Upper lobe of left lung (tissue), 6 donors: ENCODE data around the gene ACTR3C. TPM values are rescaled to one million over a fixed set of nuclear protein-coding genes. Genes with fewer than 3 reads are reported as not detected.
A peak's percentile ranks its signal among the peaks of the same experiment; 100 is the strongest.
"Not testable (repeated sequence)": the region's sequence is repeated elsewhere in the genome, so short reads cannot be mapped to it uniquely, and the experiment has no call there.

Experiments used
- ATAC-seq, 2 donors: fragments of 200-7000 bp; cut with Tn5 transposase; one replicate each; pipeline ENCODE4 v1.9.1; 2022; ENCODE audit warnings: mild to moderate bottlenecking in 2 of 2, moderate library complexity in 2 of 2; ENCODE audit not compliant: low FRiP score in 2 of 2
- DNase-seq, 2 donors: peaks; one replicate each; pipeline ENCODE4 v3.0.0-alpha.2; 2019 to 2020
- H3K27ac ChIP-seq, 4 donors: fragments of 200-600 bp; sonication (generic); one replicate each; pipeline ENCODE4 v1.5.1; 2016 to 2019
- H3K27me3 ChIP-seq, 4 donors: fragments of 200-600 bp; sonication (generic); one replicate each; pipeline ENCODE4 v1.5.1; 2017 to 2019
- H3K36me3 ChIP-seq, 4 donors: fragments of 200-600 bp; sonication (generic); one replicate each; pipeline ENCODE4 v1.5.1; 2016 to 2019
- H3K4me1 ChIP-seq, 4 donors: fragments of 200-600 bp; sonication (generic); one replicate each; pipeline ENCODE4 v1.5.1; 2018 to 2019
- H3K4me3 ChIP-seq, 4 donors: fragments of 200-600 bp; sonication (generic); one replicate each; pipeline ENCODE4 v1.5.1; 2017 to 2019; ENCODE audit warnings: mild to moderate bottlenecking in 2 of 4, moderate library complexity in 1 of 4
- H3K9me3 ChIP-seq, 4 donors: fragments of 200-600 bp; sonication (generic); one replicate each; pipeline ENCODE4 v1.5.1; 2018 to 2019
- CTCF ChIP-seq, 6 experiments: fragments of 450-650 bp in 4 of 6; fragments of 200-600 bp in 2 of 6; sonication (generic) in 2 of 6; IDR thresholded peaks; one replicate each; pipeline ENCODE4 v1.5.1; 2016 to 2019; ENCODE audit warnings: antibody characterized with exemption in 6 of 6
- WGBS, 2 donors: methylation state at CpG; one replicate each; pipeline ENCODE4 v1.1.5; 2017 to 2018; 5-methylcytosine and 5-hydroxymethylcytosine counted together
- total RNA-seq, 6 donors: library from RNA; depleted of rRNA in 4 of 6; stranded (reverse); fragments of >200 nt in 4 of 6; gene quantifications; one replicate each; pipeline versions ENCODE4 v1.1.0 to v1.2.1, GENCODE V29; 2016 to 2021
- donor health status: DM: no; HTN: no; CAD: no; lungs with moderate emphysema.
- donor health status: DM: no; HTN: yes; CAD: no; lungs with severe emphysema.

Gene ACTR3C
- total RNA-seq, 6 donors from 2014 or later, result 12.1 to 123 (median 24.1) TPM

GRCh38 chr7:150296802-150297201 lies 26.5 kb downstream of the ACTR3C start:
- not testable (repeated sequence) for H3K36me3 ChIP-seq

GRCh38 chr7:150295614-150296013 lies 27.7 kb downstream of the ACTR3C start:
- ATAC-seq, result peak; percentile 56 to 82
- not testable (repeated sequence) for H3K27ac ChIP-seq, DNase-seq, H3K9me3 ChIP-seq, H3K4me1 ChIP-seq, H3K36me3 ChIP-seq, H3K27me3 ChIP-seq, H3K4me3 ChIP-seq
- 59% methylated on average over 3 of the region's 8 CpGs; no CpG with 5 or more reads in 1 of the 2 donors for WGBS, 2 donors

More at GRCh38 chr7:150296802-150297201, 26.5 kb downstream of the ACTR3C start:
- not testable (repeated sequence) for H3K27ac ChIP-seq, ATAC-seq, H3K4me3 ChIP-seq, H3K4me1 ChIP-seq, H3K27me3 ChIP-seq, H3K9me3 ChIP-seq, DNase-seq
- 79 to 82% methylated on average over 5 to 8 of the region's 10 CpGs for WGBS, 2 donors

- not testable (repeated sequence) for H3K4me3 ChIP-seq, DNase-seq, H3K27me3 ChIP-seq, H3K27ac ChIP-seq, H3K36me3 ChIP-seq, H3K9me3 ChIP-seq, H3K4me1 ChIP-seq
- WGBS, 2 donors, result 67 to 69% methylated on average over 8 of the region's 8 CpGs
- peak; percentile 14 to 45 for ATAC-seq
Measured at GRCh38 chr7:150295027-150295426, 28.3 kb downstream of the ACTR3C start.

GRCh38 chr7:150290317-150290716 lies 33.0 kb downstream of the ACTR3C start:
- not testable (repeated sequence) for DNase-seq, ATAC-seq, H3K9me3 ChIP-seq, H3K36me3 ChIP-seq, H3K27ac ChIP-seq, H3K4me3 ChIP-seq, H3K4me1 ChIP-seq, H3K27me3 ChIP-seq
- 60 to 75% methylated on average over 5 to 6 of the region's 6 CpGs for WGBS, 2 donors

GRCh38 chr7:150288816-150289215 lies 34.5 kb downstream of the ACTR3C start:
- H3K27ac ChIP-seq, H3K36me3 ChIP-seq, H3K27me3 ChIP-seq, H3K9me3 ChIP-seq, H3K4me3 ChIP-seq, DNase-seq, ATAC-seq, H3K4me1 ChIP-seq: not testable (repeated sequence)
- 83 to 94% methylated on average over 6 of the region's 6 CpGs for WGBS, 2 donors

GRCh38 chr7:150287815-150288214 lies 35.5 kb downstream of the ACTR3C start:
- ATAC-seq, H3K36me3 ChIP-seq: not testable (repeated sequence)
- 66 to 84% methylated on average over 7 of the region's 7 CpGs for WGBS, 2 donors

GRCh38 chr7:150285849-150286754 lies 37.2 kb downstream of the ACTR3C start:
- not testable (repeated sequence) for H3K9me3 ChIP-seq, H3K36me3 ChIP-seq, H3K27me3 ChIP-seq, H3K27ac ChIP-seq, H3K4me3 ChIP-seq, H3K4me1 ChIP-seq, DNase-seq
- peak; percentile 82 to 85 for ATAC-seq
- peak in 5 of 6 experiments; percentile 42 to 80 (median 59) for TF ChIP-seq CTCF (IDR thresholded peaks at IDR 0.05)
- WGBS, 2 donors, result 32 to 34% methylated on average over 15 of the region's 16 CpGs

More at GRCh38 chr7:150287815-150288214, 35.5 kb downstream of the ACTR3C start:
- not testable (repeated sequence) for DNase-seq, H3K27me3 ChIP-seq, H3K4me3 ChIP-seq, H3K4me1 ChIP-seq, H3K9me3 ChIP-seq, H3K27ac ChIP-seq

- ATAC-seq, H3K27ac ChIP-seq: not testable (repeated sequence)
- 89 to 97% methylated on average over 5 to 6 of the region's 6 CpGs for WGBS, 2 donors
Measured at GRCh38 chr7:150283608-150284007, 39.7 kb downstream of the ACTR3C start.

GRCh38 chr7:150283111-150283510 lies 40.2 kb downstream of the ACTR3C start:
- H3K9me3 ChIP-seq, H3K27ac ChIP-seq, DNase-seq, H3K27me3 ChIP-seq, H3K4me1 ChIP-seq, H3K36me3 ChIP-seq, ATAC-seq, H3K4me3 ChIP-seq: not testable (repeated sequence)
- 48 to 72% methylated on average over 2 of the region's 3 CpGs for WGBS, 2 donors

More at GRCh38 chr7:150283608-150284007, 39.7 kb downstream of the ACTR3C start:
- H3K4me1 ChIP-seq, DNase-seq, H3K9me3 ChIP-seq, H3K36me3 ChIP-seq, H3K4me3 ChIP-seq, H3K27me3 ChIP-seq: not testable (repeated sequence)

- H3K4me1 ChIP-seq, H3K27me3 ChIP-seq, H3K4me3 ChIP-seq, ATAC-seq, DNase-seq, H3K36me3 ChIP-seq, H3K9me3 ChIP-seq, H3K27ac ChIP-seq: not testable (repeated sequence)
- 92% methylated on average over 4 of the region's 25 CpGs; no CpG with 5 or more reads in 1 of the 2 donors for WGBS, 2 donors
Measured at GRCh38 chr7:150281681-150282403, 41.5 kb downstream of the ACTR3C start.

- not testable (repeated sequence) for H3K27ac ChIP-seq, H3K4me1 ChIP-seq, H3K27me3 ChIP-seq, H3K4me3 ChIP-seq, ATAC-seq, H3K36me3 ChIP-seq, H3K9me3 ChIP-seq
- WGBS, 2 donors, result 89 to 90% methylated on average over 6 to 11 of the region's 11 CpGs
- peak in 1 of 2 donors; percentile 59 for DNase-seq
Measured at GRCh38 chr7:150278383-150278782, 45.0 kb downstream of the ACTR3C start.
